ES-I3 (cell line): ENCODE measurements around the gene FRMD7.
"Not testable (repeated sequence)": the region's sequence is repeated elsewhere in the genome, so short reads cannot be mapped to it uniquely, and the experiment has no call there.

Experiments
- H3K36me3 ChIP-seq: 2 replicates; pipeline ENCODE4 v1.6.1; 2013; ENCODE audit warnings: mild to moderate bottlenecking, low read length, control low read depth, moderate library complexity; ENCODE audit not compliant: insufficient read depth
- H3K4me1 ChIP-seq: 2 replicates; pipeline ENCODE4 v1.6.1; 2013; ENCODE audit warnings: mild to moderate bottlenecking, control low read depth, low read length; ENCODE audit not compliant: insufficient read depth
- H3K9ac ChIP-seq: 2 replicates; pipeline ENCODE4 v1.6.1; 2013; ENCODE audit warnings: low read depth, mild to moderate bottlenecking, low read length, moderate library complexity
- H3K9me3 ChIP-seq: 2 replicates; pipeline ENCODE4 v1.6.1; 2013; ENCODE audit warnings: mild to moderate bottlenecking, low read length, moderate library complexity; ENCODE audit not compliant: control insufficient read depth, insufficient read depth

FRMD7 gene

GRCh38 chrX:132077912-132078311, 49.9 kb downstream of the FRMD7 start:
- H3K4me1 ChIP-seq: no peaks in the 10 kb centered on the region
- no peaks in the 10 kb centered on the region for H3K9me3 ChIP-seq
- no peak overlapping the region for H3K9ac ChIP-seq
- no peaks in the 10 kb centered on the region for H3K36me3 ChIP-seq

GRCh38 chrX:132077414-132077813, 50.4 kb downstream of the FRMD7 start:
- Histone ChIP-seq H3K9me3 (no peaks in the 10 kb centered on the region), H3K36me3 (no peaks in the 10 kb centered on the region), H3K9ac (no peak overlapping the region), H3K4me1 (no peaks in the 10 kb centered on the region)

GRCh38 chrX:132071254-132071653, 56.6 kb downstream of the FRMD7 start:
- Histone ChIP-seq H3K4me1 (no peaks in the 10 kb centered on the region), H3K9me3 (no peaks in the 10 kb centered on the region), H3K9ac (no peak overlapping the region), H3K36me3 (no peaks in the 10 kb centered on the region; the same call in none of the 2 replicates)

GRCh38 chrX:132068405-132068804, 59.4 kb downstream of the FRMD7 start:
- no peaks in the 10 kb centered on the region; the same call in none of the 2 replicates for H3K36me3 ChIP-seq
- H3K9me3 ChIP-seq: no peaks in the 10 kb centered on the region
- H3K9ac ChIP-seq: no peak overlapping the region
- H3K4me1 ChIP-seq: no peaks in the 10 kb centered on the region

GRCh38 chrX:132063862-132064261, 64.0 kb downstream of the FRMD7 start:
- no peaks in the 10 kb centered on the region; the same call in none of the 2 replicates for H3K36me3 ChIP-seq
- no peaks in the 10 kb centered on the region for H3K9me3 ChIP-seq
- no peak overlapping the region for H3K9ac ChIP-seq
- H3K4me1 ChIP-seq: no peaks in the 10 kb centered on the region

GRCh38 chrX:132063334-132063733, 64.5 kb downstream of the FRMD7 start:
- Histone ChIP-seq H3K36me3 (no peaks in the 10 kb centered on the region; the same call in none of the 2 replicates), H3K4me1 (no peaks in the 10 kb centered on the region), H3K9me3 (no peaks in the 10 kb centered on the region), H3K9ac (no peak overlapping the region)

GRCh38 chrX:132059973-132060540, 67.8 kb downstream of the FRMD7 start:
- no peak overlapping the region for H3K9ac ChIP-seq
- H3K36me3 ChIP-seq: no peaks in the 10 kb centered on the region
- no peaks in the 10 kb centered on the region for H3K4me1 ChIP-seq
- H3K9me3 ChIP-seq: no peaks in the 10 kb centered on the region

- Histone ChIP-seq H3K9me3 (no peaks in the 10 kb centered on the region), H3K36me3 (no peaks in the 10 kb centered on the region), H3K4me1 (no peaks in the 10 kb centered on the region), H3K9ac (no peak overlapping the region)
Measured at GRCh38 chrX:132058975-132059374, 68.8 kb downstream of the FRMD7 start.

- Histone ChIP-seq H3K4me1 (no peaks in the 10 kb centered on the region), H3K9ac (no peak overlapping the region), H3K36me3 (no peaks in the 10 kb centered on the region), H3K9me3 (no peaks in the 10 kb centered on the region)
Measured at GRCh38 chrX:132058050-132058449, 69.8 kb downstream of the FRMD7 start.

GRCh38 chrX:132051778-132052177, 76.0 kb downstream of the FRMD7 start:
- H3K36me3 ChIP-seq, H3K9ac ChIP-seq, H3K9me3 ChIP-seq, H3K4me1 ChIP-seq: not testable (repeated sequence)

- Histone ChIP-seq H3K36me3 (no peaks in the 10 kb centered on the region; the same call in 1 of the 2 replicates), H3K4me1 (peaks cover 30% of the 10 kb centered on the region), H3K9ac (no peak overlapping the region), H3K9me3 (no peaks in the 10 kb centered on the region)
Measured at GRCh38 chrX:132046533-132046932, 81.3 kb downstream of the FRMD7 start.

- no peaks in the 10 kb centered on the region for H3K9me3 ChIP-seq
- peaks cover 40% of the 10 kb centered on the region for H3K4me1 ChIP-seq
- H3K36me3 ChIP-seq: no peaks in the 10 kb centered on the region; the same call in 1 of the 2 replicates
- H3K9ac ChIP-seq: no peak overlapping the region
Measured at GRCh38 chrX:132045456-132045855, 82.4 kb downstream of the FRMD7 start.

- no peak overlapping the region for H3K9ac ChIP-seq
- H3K4me1 ChIP-seq: peaks cover 41% of the 10 kb centered on the region
- no peaks in the 10 kb centered on the region for H3K9me3 ChIP-seq
- no peaks in the 10 kb centered on the region; the same call in 1 of the 2 replicates for H3K36me3 ChIP-seq
Measured at GRCh38 chrX:132044953-132045352, 82.9 kb downstream of the FRMD7 start.

GRCh38 chrX:132043977-132044376, 83.8 kb downstream of the FRMD7 start:
- Histone ChIP-seq H3K9ac (no peak overlapping the region), H3K4me1 (peaks cover 44% of the 10 kb centered on the region), H3K36me3 (no peaks in the 10 kb centered on the region; the same call in 1 of the 2 replicates), H3K9me3 (no peaks in the 10 kb centered on the region)

- Histone ChIP-seq H3K9me3 (no peaks in the 10 kb centered on the region), H3K36me3 (no peaks in the 10 kb centered on the region), H3K9ac (no peak overlapping the region), H3K4me1 (peaks cover 44% of the 10 kb centered on the region)
Measured at GRCh38 chrX:132041015-132041414, 86.8 kb downstream of the FRMD7 start.
